Hematopoietic multipotent progenitor cell treated with erythropoietin and hydrocortisone succinate and interleukin-3 and kit ligand, for 15 days (in vitro differentiated cells): ENCODE data around the gene IL20RA.
"Not testable (repeated sequence)": the region's sequence is repeated elsewhere in the genome, so short reads cannot be mapped to it uniquely, and the experiment has no call there.

Experiments
- DNase-seq: peaks from one replicate; pipeline ENCODE4 v3.0.0-alpha.2; 2015; ENCODE audit warnings: low spot score

Gene IL20RA

GRCh38 chr6:137008204-137008603, 36.6 kb downstream of the IL20RA start:
- no peak for DNase-seq

DNA sequence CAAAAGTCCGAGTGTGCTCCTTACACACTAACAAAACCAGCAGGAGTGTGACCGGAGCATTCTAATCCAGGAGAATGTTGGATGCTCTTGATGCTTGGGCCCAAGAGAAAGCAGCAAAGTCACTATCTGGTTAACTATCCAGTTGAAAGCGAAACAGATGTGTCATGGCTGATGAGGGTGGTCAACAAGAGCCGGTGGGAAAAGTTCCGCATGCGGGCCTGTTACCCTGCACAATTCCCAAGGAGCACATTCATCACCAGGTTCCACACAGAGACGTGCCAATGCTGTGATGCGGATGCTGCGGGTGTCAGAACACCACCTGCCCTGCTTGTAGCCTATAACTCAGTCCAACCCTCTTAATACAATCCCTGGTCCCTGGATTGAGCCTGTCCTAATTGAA, 38.7 kb downstream of the IL20RA start:
- no peak for DNase-seq

GRCh38 chr6:137005073-137005472, 39.7 kb downstream of the IL20RA start:
- DNase-seq = no peak

DNA sequence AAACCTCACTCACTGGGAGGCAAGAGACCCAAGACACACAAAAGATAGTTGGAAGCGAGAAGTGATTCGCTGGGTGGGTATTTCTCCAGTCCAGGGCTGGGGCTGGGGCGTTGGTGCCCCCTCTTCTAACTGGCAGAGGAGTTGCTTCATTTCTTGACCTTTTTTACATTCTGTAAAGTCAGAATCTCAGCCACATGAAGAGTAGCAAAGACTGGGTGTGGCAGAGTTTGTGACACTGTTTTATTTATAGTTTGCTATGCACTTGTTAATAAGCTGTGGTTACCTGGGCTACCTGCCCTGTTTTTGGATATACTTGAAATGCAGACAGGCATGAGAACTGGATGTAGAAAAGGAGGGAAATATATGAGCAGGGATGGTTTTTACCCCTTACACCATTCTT, 42.3 kb downstream of the IL20RA start:
- no peak for DNase-seq

- no peak for DNase-seq
Observed at GRCh38 chr6:137001977-137002302, 42.8 kb downstream of the IL20RA start.

GRCh38 chr6:137001299-137001976, 43.3 kb downstream of the IL20RA start:
- no peak for DNase-seq

GRCh38 chr6:137000825-137001224, 43.9 kb downstream of the IL20RA start:
- DNase-seq = no peak

DNA sequence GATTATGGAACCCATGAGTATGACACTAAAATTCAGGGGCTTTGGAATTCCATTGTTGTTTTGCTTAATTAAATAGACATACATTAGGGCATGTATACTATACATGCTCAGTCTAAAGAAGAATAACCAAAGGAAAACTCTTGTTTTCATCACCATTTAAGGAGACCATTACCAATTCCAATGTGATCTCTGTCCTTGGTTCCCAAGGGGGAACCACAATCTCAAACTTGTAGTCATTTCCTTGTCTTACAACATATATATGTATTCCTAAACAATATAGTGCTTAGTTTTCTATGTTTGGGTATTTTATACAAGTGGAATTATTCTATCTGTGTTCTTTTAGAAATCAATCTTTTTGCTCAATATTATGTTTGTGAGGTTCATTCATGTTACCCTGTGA, 49.2 kb downstream of the IL20RA start:
- DNase-seq = no peak

DNA sequence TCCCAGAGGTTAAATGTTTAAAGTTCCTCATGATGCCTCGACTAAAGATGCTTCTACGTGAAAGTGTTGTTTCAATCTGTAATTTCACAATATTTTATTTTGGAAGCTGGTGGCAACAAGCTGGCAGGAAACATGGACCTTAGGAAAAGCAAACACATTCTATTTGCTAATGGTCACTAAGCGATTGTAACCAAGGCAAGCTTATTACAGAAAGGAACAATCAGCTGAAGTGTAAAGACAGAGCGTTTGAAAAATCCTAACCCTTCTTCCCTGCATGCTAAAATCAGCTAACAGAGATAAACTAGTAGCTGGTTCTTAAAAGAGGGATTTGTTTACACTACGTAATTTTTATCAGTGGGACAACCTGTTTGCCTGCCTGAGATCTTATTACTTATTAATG, 50.0 kb downstream of the IL20RA start:
- no peak for DNase-seq

DNA sequence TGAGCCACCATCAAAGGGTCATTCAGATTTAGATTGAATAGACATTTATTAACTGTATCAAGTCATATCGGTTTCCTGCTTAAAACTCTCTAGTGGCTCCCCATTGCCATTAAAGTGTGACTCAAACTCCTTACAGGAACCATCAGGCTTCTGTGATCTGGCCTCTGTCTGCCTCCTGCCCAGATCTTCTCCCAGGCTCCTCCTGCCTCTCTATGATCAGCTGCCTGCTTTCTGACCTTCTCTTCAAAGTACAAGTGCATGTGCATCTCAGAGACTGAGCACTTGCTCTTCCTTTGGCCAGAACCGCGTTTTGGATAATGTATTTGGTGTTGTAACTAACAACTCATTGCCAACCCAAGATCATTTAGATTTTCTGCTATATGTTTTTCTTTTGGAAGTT, 52.7 kb downstream of the IL20RA start:
- DNase-seq = no peak

GRCh38 chr6:136991646-136992045, 53.1 kb downstream of the IL20RA start:
- DNase-seq = no peak

DNA sequence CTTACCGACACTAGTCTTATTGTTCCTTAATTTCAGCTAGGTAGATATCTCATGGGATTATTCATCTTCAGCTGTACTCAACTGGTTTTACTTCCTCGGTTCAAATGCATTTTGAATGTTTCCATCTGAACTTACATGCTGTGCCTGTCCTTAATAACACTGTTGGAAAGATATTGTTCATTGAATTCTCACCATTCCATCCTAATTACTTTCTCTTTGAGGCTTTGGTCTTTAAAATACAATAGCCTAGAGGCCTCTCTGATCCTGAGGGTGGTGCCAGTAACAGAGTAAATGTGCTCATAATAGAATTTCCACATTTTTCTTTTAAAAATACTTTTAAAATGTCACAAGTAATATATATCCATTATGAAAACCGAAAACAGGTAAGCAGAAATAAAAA, 54.0 kb downstream of the IL20RA start:
- no peak for DNase-seq

DNA sequence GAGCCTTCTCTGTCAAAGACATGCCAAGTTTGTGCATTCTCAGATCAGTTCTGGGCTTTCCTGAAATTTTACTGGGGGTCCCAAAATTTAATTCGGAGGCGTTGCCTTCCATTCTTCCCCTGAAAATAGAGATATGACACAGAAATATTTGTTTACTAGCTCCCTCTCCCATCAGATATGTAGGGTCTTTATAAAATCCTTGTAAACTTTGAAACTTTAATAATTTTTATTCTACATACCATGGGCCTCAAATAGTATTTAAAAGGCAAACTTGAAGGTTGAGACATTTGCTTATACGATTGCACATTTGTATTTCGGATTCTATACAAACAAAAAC, 54.6 kb downstream of the IL20RA start:
- no peak for DNase-seq

DNA sequence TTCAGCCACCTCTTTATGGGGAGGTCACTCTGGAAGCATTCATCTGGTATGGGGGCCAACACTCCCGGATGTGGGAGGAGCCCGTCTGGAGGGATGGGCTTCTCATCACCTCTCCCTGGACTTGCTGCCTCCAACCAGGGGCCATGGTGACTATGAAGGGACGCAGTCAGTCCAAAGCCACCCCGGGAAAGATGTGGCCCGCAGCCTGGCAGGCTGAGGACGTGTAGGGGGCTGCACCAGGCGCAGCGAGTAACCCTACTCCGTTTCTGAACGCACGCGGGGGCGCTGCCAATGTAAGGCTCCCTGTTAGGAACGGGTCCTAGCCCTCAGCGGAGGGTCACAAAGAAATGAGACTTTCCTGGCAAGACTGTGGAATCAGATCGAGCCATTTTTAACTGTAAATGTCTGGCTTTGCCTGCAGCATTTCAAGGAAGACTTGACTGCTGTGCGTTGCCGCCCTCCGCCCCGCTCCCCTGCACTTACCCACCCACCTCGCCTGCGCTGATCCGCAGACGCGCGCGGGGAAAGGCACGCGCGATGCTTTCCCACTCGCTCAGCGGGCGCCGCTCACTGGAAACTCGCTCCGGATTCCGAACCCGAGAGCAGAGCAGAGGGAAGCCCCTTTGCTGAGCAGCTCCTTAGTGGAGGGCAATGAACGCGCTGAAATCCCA, 55.1 kb downstream of the IL20RA start:
- DNase-seq = no peak

- DNase-seq = no peak
Observed at GRCh38 chr6:136987526-136987925, 57.2 kb downstream of the IL20RA start.

DNA sequence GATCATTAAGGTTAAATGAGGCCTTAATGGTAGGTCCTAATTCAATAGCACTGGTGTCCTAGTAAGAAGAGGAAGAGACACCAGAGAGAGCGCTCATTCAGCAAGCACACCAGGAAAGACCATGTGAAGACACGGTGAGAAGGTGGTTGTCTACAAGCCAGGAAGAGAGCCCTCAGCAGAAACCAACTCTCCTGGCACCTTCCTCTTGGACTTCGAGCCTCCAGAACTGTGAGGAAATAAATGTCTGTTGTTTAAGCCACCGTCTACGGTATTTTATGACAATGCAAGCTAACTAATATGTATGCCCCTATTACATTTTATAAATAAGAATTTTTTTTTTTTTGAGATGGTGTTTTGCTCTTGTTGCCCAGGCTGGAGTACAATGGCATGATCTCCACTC, 59.3 kb downstream of the IL20RA start:
- no peak for DNase-seq

DNA sequence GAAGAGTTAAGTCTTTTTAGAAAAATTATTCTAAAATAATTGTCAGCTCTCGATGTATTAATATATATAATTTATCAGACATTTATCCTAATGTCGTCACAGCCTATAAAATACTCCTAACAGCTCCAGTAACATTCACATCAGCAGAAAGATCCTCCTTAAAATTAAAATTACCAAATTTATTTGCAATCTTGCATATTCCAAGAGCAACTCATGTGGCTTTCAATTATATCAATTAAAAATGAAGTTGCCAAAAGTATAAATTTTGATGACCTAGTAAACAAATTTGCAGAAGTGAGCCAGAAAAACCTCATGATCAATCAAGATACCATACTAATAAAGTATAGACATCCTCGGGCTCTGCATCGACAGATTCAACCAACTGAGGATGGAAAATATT, 60.2 kb downstream of the IL20RA start:
- no peak for DNase-seq

- no peak for DNase-seq
Observed at GRCh38 chr6:136983687-136984086, 61.1 kb downstream of the IL20RA start.

- DNase-seq = no peak
Observed at GRCh38 chr6:136982928-136983327, 61.8 kb downstream of the IL20RA start.

DNA sequence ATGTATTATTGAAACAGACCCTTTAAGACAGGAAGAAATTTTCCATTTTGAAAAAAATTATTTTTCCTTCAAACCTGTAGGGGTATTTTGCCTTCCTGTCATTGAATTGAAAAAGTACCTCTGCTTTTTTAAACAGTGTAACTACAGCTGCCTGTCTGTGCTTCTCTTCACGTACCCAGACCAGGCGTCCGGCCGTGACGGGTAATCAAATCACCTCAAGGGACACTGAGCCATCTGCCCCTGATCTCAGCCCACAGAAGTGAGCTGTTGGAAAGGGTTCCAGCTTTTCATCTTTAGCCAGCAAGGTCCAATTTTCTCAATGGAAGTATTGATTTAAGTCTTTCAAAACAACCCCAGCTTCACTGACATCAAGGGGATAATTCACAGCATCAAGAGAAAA, 64.7 kb downstream of the IL20RA start:
- DNase-seq = no peak

DNA sequence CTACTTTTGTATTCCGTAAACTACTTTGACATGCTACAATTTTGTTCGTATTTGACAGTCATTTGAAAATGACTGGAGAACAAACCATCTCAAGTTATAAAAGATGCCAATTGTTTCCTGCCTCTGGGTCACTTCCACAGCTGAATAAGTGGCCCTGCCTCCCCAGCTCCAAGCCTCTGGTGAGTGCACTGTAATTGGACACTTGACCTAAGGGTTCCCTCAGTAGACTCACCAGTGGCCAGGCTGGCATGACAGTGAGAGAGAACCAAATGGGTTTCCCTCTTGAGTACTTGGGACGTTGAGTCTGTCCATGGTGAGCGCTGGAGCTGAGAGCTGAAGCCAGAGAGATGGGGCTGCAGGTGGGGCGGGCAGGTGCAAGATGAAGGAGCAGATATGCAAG, 65.6 kb downstream of the IL20RA start:
- DNase-seq = no peak

DNA sequence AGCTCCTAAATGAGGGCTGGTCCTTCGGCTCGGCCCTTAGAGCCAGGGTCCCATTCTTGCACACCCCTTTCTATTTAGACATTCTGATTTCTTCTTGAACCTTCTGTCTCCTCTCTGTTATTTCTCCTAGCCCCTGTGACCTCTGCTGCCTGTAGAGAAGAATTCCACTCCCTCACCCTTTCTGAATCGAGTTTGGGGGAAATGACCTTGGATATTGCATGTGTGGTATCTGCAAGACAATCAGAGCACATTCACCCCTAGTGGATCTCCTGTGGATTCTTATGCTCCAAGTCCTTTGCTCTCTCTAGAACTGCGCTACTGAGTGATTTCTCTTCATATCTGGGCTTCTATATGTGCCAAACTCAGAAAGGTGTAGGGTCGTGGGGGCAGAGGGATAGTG, 67.7 kb downstream of the IL20RA start:
- no peak for DNase-seq

- no peak for DNase-seq
Observed at GRCh38 chr6:136975089-136975715, 69.6 kb downstream of the IL20RA start.

GRCh38 chr6:136973781-136974180, 71.0 kb downstream of the IL20RA start:
- not testable (repeated sequence) for DNase-seq
